SH-SY5Y (cell line): ENCODE data around the gene CRYBG1.

Experiments used
- GATA2 ChIP-seq: IDR thresholded peaks from 2 replicates; pipeline ENCODE4 v1.6.1; 2011; ENCODE audit warnings: mild to moderate bottlenecking, low read depth, low read length
- GATA3 ChIP-seq: IDR thresholded peaks from 2 replicates; pipeline ENCODE4 v1.6.1; 2011; ENCODE audit warnings: low read depth, mild to moderate bottlenecking, low read length, moderate library complexity

DNA sequence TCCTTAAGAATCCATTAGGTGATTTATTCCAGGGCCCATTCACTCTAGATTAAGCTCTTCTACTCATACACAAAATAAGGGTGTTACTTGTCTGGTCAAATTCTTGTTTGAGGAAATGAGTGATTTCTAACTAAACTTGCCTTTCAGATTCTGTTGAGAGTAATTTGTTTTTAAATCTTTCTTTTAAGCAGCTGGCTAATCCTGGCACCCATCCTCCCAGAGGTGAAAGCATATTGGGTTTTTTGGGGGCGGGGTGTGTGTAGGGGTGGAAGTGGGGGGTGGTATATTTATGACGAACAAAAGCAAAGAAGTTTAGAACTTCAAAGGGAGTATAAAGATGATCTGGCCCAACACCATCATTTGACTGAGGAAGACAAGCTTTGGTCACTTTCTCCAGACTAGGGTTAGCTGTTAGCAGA lies 174.1 kb downstream of the CRYBG1 start:
- TF ChIP-seq GATA3: no peak
- TF ChIP-seq GATA2: no peak
